OCI-LY3 (cell line): Measurements from ENCODE around the gene SLC18A3.

Experiments used
- H2AFZ ChIP-seq: fragments of 200-600, 300-600 bp; shearing (Covaris generic); 2 replicates; pipeline ENCODE4 v1.6.0; 2014; ENCODE audit warnings: antibody characterized with exemption, low read depth, low read length
- H3K27ac ChIP-seq: fragments of 200-600, 300-600 bp; sonication (generic); 2 replicates; pipeline ENCODE4 v1.5.1; 2014; ENCODE audit warnings: mild to moderate bottlenecking, low read length, moderate library complexity, mixed read lengths
- H3K27me3 ChIP-seq: fragments of 200-600, 300-600 bp; sonication (generic); 2 replicates; pipeline ENCODE4 v1.6.1; 2014; ENCODE audit warnings: low read depth, low read length, mixed read lengths
- H3K36me3 ChIP-seq: fragments of 200-600, 300-600 bp; sonication (generic); replicated peaks from 2 replicates; pipeline ENCODE3; 2014; ENCODE audit warnings: low read depth, low read length, mixed read lengths
- H3K4me1 ChIP-seq: fragments of 300-600, 200-600 bp; sonication (generic); 2 replicates; pipeline ENCODE4 v1.6.1; 2014; ENCODE audit warnings: low read length, mixed read lengths
- H3K4me2 ChIP-seq: fragments of 200-600, 300-600 bp; sonication (generic); 2 replicates; pipeline ENCODE4 v1.6.1; 2014; ENCODE audit warnings: low read length, mixed read lengths
- H3K4me3 ChIP-seq: fragments of 300-600, 200-600 bp; sonication (generic); 2 replicates; pipeline ENCODE4 v1.5.1; 2014; ENCODE audit warnings: antibody characterized with exemption, mild to moderate bottlenecking, low read length, moderate library complexity
- H3K79me2 ChIP-seq: fragments of 300-600, 200-600 bp; shearing (Covaris generic); 2 replicates; pipeline ENCODE4 v1.6.1; 2014; ENCODE audit warnings: mild to moderate bottlenecking, low read length, mixed read lengths
- H3K9ac ChIP-seq: fragments of 300-600, 200-600 bp; shearing (Covaris generic); 2 replicates; pipeline ENCODE4 v1.6.0; 2014; ENCODE audit warnings: mild to moderate bottlenecking, low read length, moderate library complexity
- H3K9me3 ChIP-seq: fragments of 200-600, 300-600 bp; shearing (Covaris generic); 2 replicates; pipeline ENCODE4 v1.6.1; 2014; ENCODE audit warnings: low read length, mixed read lengths; ENCODE audit not compliant: insufficient read depth
- H4K20me1 ChIP-seq: fragments of 200-600, 300-600 bp; sonication (generic); 2 replicates; pipeline ENCODE4 v1.6.1; 2016; ENCODE audit warnings: low read length, mixed read lengths; ENCODE audit not compliant: insufficient read depth
- CTCF ChIP-seq: fragments of 200-600, 300-600 bp; sonication (generic); IDR thresholded peaks from 2 replicates; pipeline ENCODE4 v1.5.1; 2014; ENCODE audit warnings: antibody characterized with exemption, low read length, low read depth
- EZH2phosphoT487 ChIP-seq: fragments of 200-600 bp; shearing (Covaris generic); IDR thresholded peaks from 2 replicates; pipeline ENCODE4 v1.6.1; 2018; ENCODE audit warnings: antibody characterized with exemption, mixed run types, low read depth

The SLC18A3 gene

GRCh38 chr10:49625411-49625810 is 15.3 kb downstream of the SLC18A3 start:
- Histone ChIP-seq H4K20me1 (no peaks in the 10 kb centered on the region), H3K27ac (no peak overlapping the region), H2AFZ (no peak overlapping the region), H3K9me3 (no peaks in the 10 kb centered on the region), H3K4me3 (no peak overlapping the region), H3K9ac (no peak overlapping the region), H3K4me1 (no peaks in the 10 kb centered on the region), H3K27me3 (no peaks in the 10 kb centered on the region), H3K79me2 (no peaks in the 10 kb centered on the region), H3K4me2 (no peak overlapping the region), H3K36me3 (no peaks in the 10 kb centered on the region)
- TF ChIP-seq CTCF = no peak

- Histone ChIP-seq H3K79me2 (no peaks in the 10 kb centered on the region), H3K4me2 (no peak overlapping the region), H3K9ac (no peak overlapping the region), H4K20me1 (no peaks in the 10 kb centered on the region), H2AFZ (no peak overlapping the region), H3K4me3 (no peak overlapping the region), H3K4me1 (no peaks in the 10 kb centered on the region), H3K36me3 (no peaks in the 10 kb centered on the region), H3K9me3 (no peaks in the 10 kb centered on the region), H3K27ac (no peak overlapping the region), H3K27me3 (no peaks in the 10 kb centered on the region)
- TF ChIP-seq CTCF = no peak
- no peak for TF ChIP-seq EZH2phosphoT487
Observed at GRCh38 chr10:49627038-49627437, 16.9 kb downstream of the SLC18A3 start.

GRCh38 chr10:49627644-49628247 is 17.6 kb downstream of the SLC18A3 start:
- Histone ChIP-seq H3K4me1 (no peaks in the 10 kb centered on the region), H3K9ac (no peak overlapping the region), H4K20me1 (no peaks in the 10 kb centered on the region), H3K27ac (no peak overlapping the region), H3K36me3 (no peaks in the 10 kb centered on the region), H3K9me3 (no peaks in the 10 kb centered on the region), H3K79me2 (no peaks in the 10 kb centered on the region), H3K27me3 (no peaks in the 10 kb centered on the region), H3K4me2 (no peak overlapping the region), H2AFZ (no peak overlapping the region), H3K4me3 (no peak overlapping the region)
- TF ChIP-seq CTCF = no peak
- TF ChIP-seq EZH2phosphoT487 = no peak

- H2AFZ ChIP-seq = no peak overlapping the region
Observed at GRCh38 chr10:49628599-49628998, 18.5 kb downstream of the SLC18A3 start.

More at GRCh38 chr10:49628599-49628998, 18.5 kb downstream of the SLC18A3 start:
- Histone ChIP-seq H3K27ac (no peak overlapping the region), H4K20me1 (no peaks in the 10 kb centered on the region), H3K4me2 (no peak overlapping the region), H3K4me3 (no peak overlapping the region), H3K9ac (no peak overlapping the region), H3K79me2 (no peaks in the 10 kb centered on the region), H3K9me3 (no peaks in the 10 kb centered on the region), H3K27me3 (no peaks in the 10 kb centered on the region), H3K36me3 (no peaks in the 10 kb centered on the region), H3K4me1 (no peaks in the 10 kb centered on the region)
- no peak for TF ChIP-seq EZH2phosphoT487
- TF ChIP-seq CTCF = no peak
